HCT116 (cell line): Measurements from ENCODE around the gene TUBB4A. TPM values are rescaled to one million over a fixed set of nuclear protein-coding genes. Genes with fewer than 3 reads are reported as not detected.
"Not testable (repeated sequence)": the region's sequence is repeated elsewhere in the genome, so short reads cannot be mapped to it uniquely, and the experiment has no call there.

ENCODE experiments used
- ATAC-seq: fragments of 200-7000 bp; cut with Tn5 transposase; 2 replicates; pipeline ENCODE4 v1.9.1; 2020; ENCODE audit warnings: mild to moderate bottlenecking, moderate library complexity
- BruUV-seq: library from RNA; stranded (reverse); fragments of 400-500 nt; replicated peaks from 2 replicates; lab custom pipeline; 2021; lab: Mats Ljungman, UMichigan
- CTCF ChIA-PET: fragments of 300-600 bp; sonication (Branson Sonifier 250); formaldehyde crosslinking; loops from one replicate; lab custom pipeline; 2021; ENCODE audit warnings: antibody characterized with exemption; lab: Charles Lee
- POLR2A ChIA-PET: fragments of 300-600, 350-600 bp; sonication (Branson Sonifier 250); formaldehyde crosslinking; loops from one replicate; lab custom pipeline; 2021; ENCODE audit warnings: antibody characterized with exemption; lab: Charles Lee
- RAD21 ChIA-PET, 2 experiments: fragments of 300-600 bp; sonication (Branson Sonifier 250); formaldehyde crosslinking; loops; one replicate each; lab custom pipeline; 2023; ENCODE audit warnings: low total read pairs in 2 of 2; ENCODE audit not compliant: uncharacterized antibody in 2 of 2, unreplicated experiment in 2 of 2, low non-redundant PET in 1 of 2; lab: Charles Lee
- DNase-seq: peaks from one replicate; pipeline ENCODE4 v3.0.0-alpha.2; 2010; ENCODE audit warnings: low read depth, low spot score
- H2AFZ ChIP-seq: fragments of 200-600 bp; shearing (Covaris generic), sonication (generic); 2 replicates; pipeline ENCODE4 v1.6.1; 2017; ENCODE audit warnings: low read depth, mixed run types, mixed read lengths, antibody characterized with exemption, low read length; ENCODE audit not compliant: poor library complexity, severe bottlenecking
- H3K27ac ChIP-seq: 2 replicates; pipeline ENCODE4 v1.5.1; 2012; ENCODE audit warnings: low read depth, low read length
- H3K27me3 ChIP-seq: fragments of 200-600 bp; sonication (generic); 2 replicates; pipeline ENCODE4 v1.6.1; 2016; ENCODE audit warnings: mixed run types, low read length, mixed read lengths; ENCODE audit not compliant: insufficient read depth
- H3K36me3 ChIP-seq, 2 experiments: fragments of 200-500 bp in 1 of 2; fragments of 200-600 bp in 1 of 2; sonication (Bioruptor generic) in 1 of 2; sonication (generic) in 1 of 2; 2 replicates each; pipeline versions ENCODE4 v1.5.1 to v1.6.1; 2014 to 2016; ENCODE audit warnings: low read length in 2 of 2, inconsistent platforms in 1 of 2, mixed read lengths in 1 of 2, mixed run types in 1 of 2; ENCODE audit not compliant: insufficient read depth in 2 of 2, control insufficient read depth in 1 of 2
- H3K4me1 ChIP-seq, 2 experiments: fragments of 200-600 bp in 1 of 2; sonication (generic) in 1 of 2; 2 replicates each; pipeline versions ENCODE4 v1.5.1 to v1.6.1; 2012 to 2017; ENCODE audit warnings: low read length in 2 of 2, inconsistent platforms in 1 of 2, mild to moderate bottlenecking in 1 of 2, mixed read lengths in 1 of 2, mixed run types in 1 of 2, moderate library complexity in 1 of 2; ENCODE audit not compliant: insufficient read depth in 2 of 2, control insufficient read depth in 1 of 2
- H3K4me2 ChIP-seq: fragments of 200-600 bp; sonication (generic); 2 replicates; pipeline ENCODE4 v1.6.1; 2017; ENCODE audit warnings: mixed run types, low read length, mixed read lengths
- H3K4me3 ChIP-seq, 2 experiments: fragments of 200-600 bp in 1 of 2; sonication (generic) in 1 of 2; replicated peaks in 1 of 2; 2 replicates each; pipeline ENCODE4 v1.5.1; 2011 to 2016; ENCODE audit warnings: low read length in 2 of 2, control low read depth in 1 of 2, low read depth in 1 of 2, mild to moderate bottlenecking in 1 of 2, mixed read lengths in 1 of 2, mixed run types in 1 of 2
- H3K79me2 ChIP-seq: fragments of 200-600 bp; sonication (generic); 2 replicates; pipeline ENCODE4 v1.6.1; 2017; ENCODE audit warnings: mild to moderate bottlenecking, mixed run types, low read length, moderate library complexity, mixed read lengths; ENCODE audit not compliant: insufficient read depth
- H3K9ac ChIP-seq: fragments of 200-600 bp; sonication (generic); 2 replicates; pipeline ENCODE4 v1.6.1; 2016; ENCODE audit warnings: low read length, mixed read lengths
- H3K9me2 ChIP-seq: fragments of 200-600 bp; sonication (generic), shearing (Covaris generic); 2 replicates; pipeline ENCODE4 v1.6.1; 2017; ENCODE audit warnings: mixed run types, mild to moderate bottlenecking, moderate library complexity; ENCODE audit not compliant: insufficient read depth
- H3K9me3 ChIP-seq, 2 experiments: fragments of 200-500 bp in 1 of 2; fragments of 200-600 bp in 1 of 2; sonication (Bioruptor generic) in 1 of 2; sonication (generic) in 1 of 2; 2 replicates each; pipeline ENCODE4 v1.6.1; 2014 to 2017; ENCODE audit warnings: low read length in 2 of 2, mixed read lengths in 2 of 2, inconsistent platforms in 1 of 2, low read depth in 1 of 2, mild to moderate bottlenecking in 1 of 2, mixed run types in 1 of 2, moderate library complexity in 1 of 2; ENCODE audit not compliant: control insufficient read depth in 1 of 2, insufficient read depth in 1 of 2
- H4K20me1 ChIP-seq: fragments of 200-600 bp; sonication (generic), shearing (Covaris generic); 2 replicates; pipeline ENCODE4 v1.6.1; 2017; ENCODE audit warnings: mixed run types, mild to moderate bottlenecking, moderate library complexity; ENCODE audit not compliant: insufficient read depth
- CTCF ChIP-seq, 3 experiments: fragments of 200-600 bp in 1 of 3; sonication (generic) in 1 of 3; IDR thresholded peaks in 2 of 3; conservative IDR thresholded peaks in 1 of 3; 2 replicates each; pipeline ENCODE4 v1.5.1; 2012 to 2017; ENCODE audit warnings: low read depth in 2 of 3, low read length in 2 of 3, antibody characterized with exemption in 1 of 3, borderline replicate concordance in 1 of 3, control low read depth in 1 of 3, mild to moderate bottlenecking in 1 of 3, mixed read lengths in 1 of 3, mixed run types in 1 of 3, moderate library complexity in 1 of 3; ENCODE audit not compliant: insufficient read depth in 1 of 3
- EZH2 ChIP-seq: fragments of 200-600 bp; sonication (generic); IDR thresholded peaks from 2 replicates; pipeline ENCODE4 v1.6.1; 2017; ENCODE audit warnings: antibody characterized with exemption, mixed run types
- EZH2phosphoT487 ChIP-seq: fragments of 200-600 bp; IDR thresholded peaks from 2 replicates; pipeline ENCODE4 v1.6.1; 2018; ENCODE audit warnings: antibody characterized with exemption, borderline replicate concordance
- POLR2AphosphoS5 ChIP-seq: IDR thresholded peaks from 2 replicates; pipeline ENCODE4 v1.6.1; 2011; ENCODE audit warnings: mild to moderate bottlenecking, low read depth, low read length, moderate library complexity
- TCF7L2 ChIP-seq: IDR thresholded peaks from 2 replicates; pipeline ENCODE4 v1.7.0; 2011; ENCODE audit warnings: borderline replicate concordance, inconsistent platforms; ENCODE audit not compliant: insufficient read depth, insufficient read length; ENCODE audit errors: extremely low read depth
- ZBTB33 ChIP-seq: IDR thresholded peaks from 2 replicates; pipeline ENCODE4 v1.6.1; 2011; ENCODE audit warnings: mild to moderate bottlenecking, low read length, moderate library complexity; ENCODE audit not compliant: insufficient replicate concordance; ENCODE audit errors: extremely low read depth
- ZFX ChIP-seq: fragments of 450-650 bp; IDR thresholded peaks from 2 replicates; pipeline ENCODE4 v1.6.1; 2017
- intact Hi-C: fragments of 100-400 bp; cut with micrococcal nuclease; formaldehyde crosslinking; loops from 2 replicates; pipeline ENCODE4 v1.10.0; 2022
- total RNA-seq: library from RNA; stranded (reverse); gene quantifications from one replicate; pipeline ENCODE4 v1.2.1, GENCODE V29; 2021; ENCODE audit not compliant: unreplicated experiment
- TF ChIP-seq, protein P1 (sequence below): IDR thresholded peaks from 2 replicates; pipeline ENCODE4 v1.6.1; 2012

The TUBB4A gene
- total RNA-seq, 1 experiment from 2014 or later = 32.5 TPM

GRCh38 chr19:6551091-6551490 lies 49.0 kb upstream of the TUBB4A start:
- no TSS peak for BruUV-seq
- POLR2A ChIA-PET = interaction anchor here (0.9 to 2.0 kb wide), 3 partner anchors 13 to 27 kb away, joined by 3 to 11 read pairs (median 4); partner anchors contain the start of gene TNFSF9
- no peak overlapping the region for H3K4me2 ChIP-seq

DNA sequence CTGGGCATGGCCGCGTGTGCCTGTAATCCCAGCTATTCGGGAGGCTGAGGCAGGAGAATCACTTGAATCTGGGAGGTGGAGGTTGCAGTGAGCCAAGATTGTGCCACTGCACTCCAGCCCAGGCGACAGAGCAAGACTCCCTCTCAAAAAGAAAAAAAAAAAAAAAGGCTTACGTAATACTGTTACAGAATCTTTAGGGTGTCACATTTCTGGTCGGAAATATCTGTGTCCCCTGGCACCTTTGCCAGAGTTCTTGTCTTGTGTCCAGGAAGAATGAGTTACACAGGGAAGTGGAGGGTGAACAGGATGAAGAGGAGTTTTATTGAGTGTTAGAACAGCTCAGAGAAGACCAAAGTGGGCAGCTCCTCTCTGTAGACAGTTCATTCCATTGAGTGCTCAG lies 48.6 kb upstream of the TUBB4A start:
- H4K20me1 ChIP-seq, ATAC-seq, BruUV-seq, H3K4me3 ChIP-seq, H3K36me3 ChIP-seq, H3K27ac ChIP-seq, DNase-seq, H3K27me3 ChIP-seq, intact Hi-C loops, H3K9me3 ChIP-seq, H2AFZ ChIP-seq, H3K9me2 ChIP-seq, H3K79me2 ChIP-seq, H3K4me2 ChIP-seq, H3K9ac ChIP-seq: not testable (repeated sequence)
- ChIA-PET RAD21 (interaction anchor here in 1 of 2 experiments (1.2 kb wide), 1 partner anchor 313 kb away, joined by 7 read pairs; no protein-coding TSS in a partner anchor), CTCF (interaction anchor here (1.1 to 2.8 kb wide), 2 partner anchors 34 to 55 kb away, joined by 4 to 8 read pairs; no protein-coding TSS in a partner anchor), POLR2A (interaction anchor here (0.7 to 2.0 kb wide), 4 partner anchors 20 to 92 kb away, joined by 3 to 11 read pairs (median 4); partner anchors contain the start of gene TNFSF9)
- H3K4me1 ChIP-seq = peaks cover 15 to 22% of the 10 kb centered on the region in 2 experiments

More at GRCh38 chr19:6551091-6551490, 49.0 kb upstream of the TUBB4A start:
- ChIA-PET RAD21 (interaction anchor here in 1 of 2 experiments (1.2 kb wide), 1 partner anchor 312 kb away, joined by 7 read pairs; no protein-coding TSS in a partner anchor), CTCF (interaction anchor here (1.1 to 2.8 kb wide), 2 partner anchors 34 to 54 kb away, joined by 4 to 8 read pairs; no protein-coding TSS in a partner anchor)
- no peaks in the 10 kb centered on the region; a peak in 1 of 4 replicates for H3K9me3 ChIP-seq
- ATAC-seq (no peak), DNase-seq (no peak)
- H3K9ac ChIP-seq = no peak overlapping the region
- no peaks in the 10 kb centered on the region for H3K9me2 ChIP-seq
- no peak overlapping the region; the same call in 1 of the 2 replicates for H3K27ac ChIP-seq
- no peak for TF ChIP-seq EZH2phosphoT487
- no peak for TF ChIP-seq EZH2
- no peak for TF ChIP-seq CTCF (IDR thresholded peaks at IDR 0.05 in 2 of 3, conservative IDR thresholded peaks at IDR 0.05 in 1 of 3; ENCODE audit: borderline replicate concordance in 1 of 3, insufficient read depth in 1 of 3, low read depth in 2 of 3, low read length in 2 of 3)
- TF ChIP-seq, protein P1, sequence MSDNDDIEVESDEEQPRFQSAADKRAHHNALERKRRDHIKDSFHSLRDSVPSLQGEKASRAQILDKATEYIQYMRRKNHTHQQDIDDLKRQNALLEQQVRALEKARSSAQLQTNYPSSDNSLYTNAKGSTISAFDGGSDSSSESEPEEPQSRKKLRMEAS = no peak
- no peak for TF ChIP-seq TCF7L2
- TF ChIP-seq ZBTB33 = no peak
- TF ChIP-seq POLR2AphosphoS5 = no peak
- TF ChIP-seq ZFX = no peak
- peaks cover 15 to 22% of the 10 kb centered on the region in 2 experiments for H3K4me1 ChIP-seq
- no peak overlapping the region for H2AFZ ChIP-seq
- H3K79me2 ChIP-seq = no peaks in the 10 kb centered on the region
- no peaks in the 10 kb centered on the region for H4K20me1 ChIP-seq
- intact Hi-C loops = no loop called here
- no peak overlapping the region for H3K4me3 ChIP-seq
- no peaks in the 10 kb centered on the region for H3K36me3 ChIP-seq
- no peaks in the 10 kb centered on the region for H3K27me3 ChIP-seq
